Left ventricle myocardium inferior (tissue), 1 donor: ENCODE measurements around the gene ATRX. TPM values are rescaled to one million over a fixed set of nuclear protein-coding genes. Genes with fewer than 3 reads are reported as not detected.
"Not testable (repeated sequence)": the region's sequence is repeated elsewhere in the genome, so short reads cannot be mapped to it uniquely, and the experiment has no call there.

Experiments used
- DNase-seq: peaks from one replicate; pipeline ENCODE4 v3.0.0-alpha.2; 2020
- H3K27ac ChIP-seq: fragments of 200-600 bp; replicated peaks from 2 replicates; pipeline ENCODE4 v1.8.0; 2021
- H3K27me3 ChIP-seq: fragments of 200-600 bp; 2 replicates; pipeline ENCODE4 v1.8.0; 2021; ENCODE audit warnings: low read depth
- H3K36me3 ChIP-seq: fragments of 200-600 bp; 2 replicates; pipeline ENCODE4 v1.8.0; 2021
- H3K4me1 ChIP-seq: fragments of 200-600 bp; 2 replicates; pipeline ENCODE4 v1.8.0; 2021
- H3K4me3 ChIP-seq: fragments of 200-600 bp; 2 replicates; pipeline ENCODE4 v1.8.0; 2021; ENCODE audit warnings: mild to moderate bottlenecking, moderate library complexity
- H3K9me3 ChIP-seq: fragments of 200-600 bp; replicated peaks from 2 replicates; pipeline ENCODE4 v1.8.0; 2021
- intact Hi-C: fragments of 100-400 bp; cut with micrococcal nuclease; formaldehyde crosslinking; loops from one replicate; pipeline ENCODE4 v1.11.0; 2022
- total RNA-seq: library from RNA; stranded (reverse); fragmentation: NEBNext Ultra II Directional; extraction: Animal tissue kit (Norgen Biotek cat#: 25700); gene quantifications from one replicate; pipeline ENCODE4 v1.2.1, GENCODE V29; 2021
- TF ChIP-seq, protein P1 (sequence below): fragments of 200-600 bp; IDR thresholded peaks from 2 replicates; pipeline ENCODE4 v1.8.0; 2021; ENCODE audit warnings: antibody characterized with exemption, mild to moderate bottlenecking, borderline replicate concordance
- donor health status: DM: no; HTN: yes; CAD: no; lungs with severe emphysema.

ATRX gene
- total RNA-seq, 1 donor from 2014 or later: 82.2 TPM

DNA sequence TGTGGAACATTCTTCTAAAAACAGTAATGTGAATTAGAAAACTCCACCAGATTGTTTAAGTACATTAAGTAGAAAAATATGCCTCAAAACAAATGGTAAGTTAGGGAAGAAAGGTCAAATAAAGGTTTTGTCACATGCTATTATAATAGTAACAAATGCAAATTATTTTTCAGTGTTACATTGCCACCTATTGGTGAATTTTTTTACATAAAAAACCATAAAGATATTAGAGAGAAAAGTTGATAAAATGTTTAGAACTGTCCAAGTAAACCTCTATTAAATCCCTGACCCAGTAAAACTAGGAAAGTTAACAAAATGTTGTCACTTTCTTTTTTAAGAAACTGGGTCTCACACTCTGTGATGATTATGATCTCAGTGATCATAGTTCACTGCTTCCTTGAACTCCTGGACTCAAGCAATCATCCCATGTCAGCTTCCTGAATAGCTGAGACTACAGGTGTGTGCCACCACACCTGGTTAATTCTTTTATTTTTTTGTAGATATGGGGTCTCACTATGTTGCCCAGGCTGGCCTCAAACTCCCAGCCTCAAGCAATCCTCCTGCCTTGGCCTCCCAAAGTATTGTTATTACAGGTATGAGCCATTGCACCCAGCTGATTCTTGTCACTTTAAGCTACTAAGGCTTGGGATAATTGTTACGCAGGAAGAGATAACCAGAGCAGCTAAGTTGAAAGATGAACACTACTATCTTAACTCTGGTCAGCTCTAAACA, 157.6 kb downstream of the ATRX start:
- no peak overlapping the region for H3K27ac ChIP-seq
- intact Hi-C loops: no loop called here
- no peak for DNase-seq
- no peaks in the 10 kb centered on the region for H3K27me3 ChIP-seq
- no peak overlapping the region for H3K4me3 ChIP-seq
- H3K9me3 ChIP-seq: no peaks in the 10 kb centered on the region
- TF ChIP-seq, protein P1, sequence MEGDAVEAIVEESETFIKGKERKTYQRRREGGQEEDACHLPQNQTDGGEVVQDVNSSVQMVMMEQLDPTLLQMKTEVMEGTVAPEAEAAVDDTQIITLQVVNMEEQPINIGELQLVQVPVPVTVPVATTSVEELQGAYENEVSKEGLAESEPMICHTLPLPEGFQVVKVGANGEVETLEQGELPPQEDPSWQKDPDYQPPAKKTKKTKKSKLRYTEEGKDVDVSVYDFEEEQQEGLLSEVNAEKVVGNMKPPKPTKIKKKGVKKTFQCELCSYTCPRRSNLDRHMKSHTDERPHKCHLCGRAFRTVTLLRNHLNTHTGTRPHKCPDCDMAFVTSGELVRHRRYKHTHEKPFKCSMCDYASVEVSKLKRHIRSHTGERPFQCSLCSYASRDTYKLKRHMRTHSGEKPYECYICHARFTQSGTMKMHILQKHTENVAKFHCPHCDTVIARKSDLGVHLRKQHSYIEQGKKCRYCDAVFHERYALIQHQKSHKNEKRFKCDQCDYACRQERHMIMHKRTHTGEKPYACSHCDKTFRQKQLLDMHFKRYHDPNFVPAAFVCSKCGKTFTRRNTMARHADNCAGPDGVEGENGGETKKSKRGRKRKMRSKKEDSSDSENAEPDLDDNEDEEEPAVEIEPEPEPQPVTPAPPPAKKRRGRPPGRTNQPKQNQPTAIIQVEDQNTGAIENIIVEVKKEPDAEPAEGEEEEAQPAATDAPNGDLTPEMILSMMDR: peak; percentile 21
- H3K36me3 ChIP-seq: peaks cover 18% of the 10 kb centered on the region
- H3K4me1 ChIP-seq: no peaks in the 10 kb centered on the region

DNA sequence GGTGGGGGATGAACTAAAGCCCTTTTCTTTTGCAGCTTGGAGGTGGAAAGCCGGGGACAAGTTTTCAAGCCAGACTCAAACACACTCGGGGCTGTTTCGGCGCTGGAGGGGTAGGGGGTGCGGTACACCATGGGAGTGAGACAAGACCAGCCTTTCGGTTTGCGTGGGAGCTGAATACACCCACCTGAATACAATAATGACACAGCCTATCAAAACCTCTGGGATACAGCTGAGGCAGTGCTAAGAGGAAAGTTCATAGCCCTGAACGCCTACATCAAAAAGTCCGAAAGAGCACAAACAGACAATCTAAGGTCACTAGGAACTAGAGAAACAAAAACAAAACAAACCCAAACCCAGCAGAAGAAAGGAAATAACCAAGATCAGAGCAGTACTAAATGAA, 163.3 kb downstream of the ATRX start:
- no peak for DNase-seq
- intact Hi-C loops: no loop called here
- peaks cover 4% of the 10 kb centered on the region for H3K36me3 ChIP-seq
- no peak overlapping the region for H3K27ac ChIP-seq
- no peaks in the 10 kb centered on the region for H3K27me3 ChIP-seq
- H3K9me3 ChIP-seq: no peaks in the 10 kb centered on the region
- no peaks in the 10 kb centered on the region for H3K4me1 ChIP-seq
- TF ChIP-seq, protein P1: no peak
- H3K4me3 ChIP-seq: no peak overlapping the region

- intact Hi-C loops: no loop called here
- Histone ChIP-seq H3K27ac (no peak overlapping the region), H3K9me3 (no peaks in the 10 kb centered on the region), H3K4me3 (no peak overlapping the region), H3K36me3 (peaks cover 4% of the 10 kb centered on the region), H3K27me3 (no peaks in the 10 kb centered on the region), H3K4me1 (no peaks in the 10 kb centered on the region)
- TF ChIP-seq, protein P1: no peak
- DNase-seq: no peak
These were observed 163.8 kb downstream of the ATRX start for GRCh38 chrX:77622233-77622632.

GRCh38 chrX:77621453-77621852, 164.6 kb downstream of the ATRX start:
- H3K27me3 ChIP-seq, H3K9me3 ChIP-seq, H3K4me3 ChIP-seq, intact Hi-C loops, H3K36me3 ChIP-seq, DNase-seq, H3K4me1 ChIP-seq, H3K27ac ChIP-seq: not testable (repeated sequence)

DNA sequence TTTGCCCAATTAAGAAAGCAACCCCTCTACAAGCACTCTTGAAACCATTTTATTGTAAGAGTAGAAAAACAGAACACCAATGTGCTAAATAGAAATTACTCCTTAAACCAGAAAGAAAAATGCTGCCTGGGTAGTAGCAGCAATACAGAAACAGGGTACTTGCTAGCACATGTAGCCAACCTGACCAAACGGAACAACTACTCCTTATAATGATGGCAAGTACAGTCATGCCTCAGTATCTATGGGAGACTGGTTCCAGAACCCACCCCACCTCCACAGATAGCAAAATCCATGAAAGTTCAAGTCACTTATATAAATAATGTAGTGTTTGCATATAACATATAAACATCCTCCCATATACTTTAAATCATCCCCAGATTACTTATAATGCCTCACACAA, 168.8 kb downstream of the ATRX start:
- intact Hi-C loops: no loop called here
- Histone ChIP-seq H3K36me3 (peaks cover 4% of the 10 kb centered on the region), H3K9me3 (no peaks in the 10 kb centered on the region), H3K27me3 (no peaks in the 10 kb centered on the region), H3K4me3 (no peak overlapping the region), H3K27ac (no peak overlapping the region), H3K4me1 (no peaks in the 10 kb centered on the region)
- no peak for DNase-seq
- TF ChIP-seq, protein P1: no peak

DNA sequence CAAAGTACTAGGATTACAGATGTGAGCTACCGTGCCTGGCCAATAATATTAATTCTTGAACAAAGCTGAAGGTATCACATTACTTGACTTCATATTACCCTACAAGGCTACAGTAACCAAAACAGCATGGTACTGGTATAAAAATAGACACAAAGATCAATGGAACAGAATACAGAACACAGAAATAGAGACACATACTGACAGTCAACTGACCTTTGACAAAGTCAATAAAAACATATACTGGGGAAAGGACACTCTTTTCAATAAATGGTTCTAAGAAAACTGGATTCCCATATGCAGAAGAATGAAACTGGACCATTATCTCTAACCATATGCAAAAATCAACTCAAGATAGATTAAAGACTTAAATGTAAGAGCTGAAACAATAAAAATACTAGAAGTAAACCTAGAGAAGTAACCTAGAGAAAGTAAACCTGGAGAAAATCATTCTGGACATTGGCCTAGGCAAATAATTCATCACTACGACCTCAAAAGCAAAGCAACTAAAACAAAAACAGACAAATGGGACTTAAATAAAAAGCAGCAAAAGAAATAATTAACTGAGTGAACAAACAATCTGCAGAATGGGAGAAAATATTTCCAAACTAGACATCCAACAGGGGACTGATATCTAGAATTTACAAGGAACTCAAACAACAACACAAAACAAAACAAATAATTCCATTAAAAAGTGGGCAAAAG, 182.2 kb downstream of the ATRX start:
- intact Hi-C loops: no loop called here
- Histone ChIP-seq H3K27me3 (no peaks in the 10 kb centered on the region), H3K36me3 (peaks cover 8% of the 10 kb centered on the region), H3K27ac (no peak overlapping the region), H3K9me3 (no peaks in the 10 kb centered on the region), H3K4me1 (no peaks in the 10 kb centered on the region), H3K4me3 (no peak overlapping the region)
- TF ChIP-seq, protein P1: no peak
- DNase-seq: no peak
